ENCODE measurements around the gene CPXM2.

DNA sequence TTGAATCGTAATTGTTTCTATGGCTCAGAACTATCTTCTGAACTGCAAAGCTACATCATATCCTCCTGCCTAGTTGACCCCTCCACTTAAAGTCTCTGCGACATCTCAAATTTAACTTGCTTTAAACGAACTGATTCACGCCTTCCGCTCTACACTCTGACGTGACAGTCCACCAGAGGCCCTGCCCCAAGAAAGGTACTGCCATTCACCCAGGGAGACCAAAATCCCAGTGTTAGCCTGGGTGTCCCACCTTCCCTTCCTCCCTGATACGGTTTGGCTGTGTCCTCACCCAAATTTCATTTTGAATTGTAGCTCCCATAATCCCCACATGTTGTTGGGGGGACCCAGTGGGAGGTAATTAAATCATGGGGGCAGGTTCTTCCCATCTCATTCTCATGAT is 90.8 kb downstream of the CPXM2 start:
- TF ChIP-seq, protein P1, sequence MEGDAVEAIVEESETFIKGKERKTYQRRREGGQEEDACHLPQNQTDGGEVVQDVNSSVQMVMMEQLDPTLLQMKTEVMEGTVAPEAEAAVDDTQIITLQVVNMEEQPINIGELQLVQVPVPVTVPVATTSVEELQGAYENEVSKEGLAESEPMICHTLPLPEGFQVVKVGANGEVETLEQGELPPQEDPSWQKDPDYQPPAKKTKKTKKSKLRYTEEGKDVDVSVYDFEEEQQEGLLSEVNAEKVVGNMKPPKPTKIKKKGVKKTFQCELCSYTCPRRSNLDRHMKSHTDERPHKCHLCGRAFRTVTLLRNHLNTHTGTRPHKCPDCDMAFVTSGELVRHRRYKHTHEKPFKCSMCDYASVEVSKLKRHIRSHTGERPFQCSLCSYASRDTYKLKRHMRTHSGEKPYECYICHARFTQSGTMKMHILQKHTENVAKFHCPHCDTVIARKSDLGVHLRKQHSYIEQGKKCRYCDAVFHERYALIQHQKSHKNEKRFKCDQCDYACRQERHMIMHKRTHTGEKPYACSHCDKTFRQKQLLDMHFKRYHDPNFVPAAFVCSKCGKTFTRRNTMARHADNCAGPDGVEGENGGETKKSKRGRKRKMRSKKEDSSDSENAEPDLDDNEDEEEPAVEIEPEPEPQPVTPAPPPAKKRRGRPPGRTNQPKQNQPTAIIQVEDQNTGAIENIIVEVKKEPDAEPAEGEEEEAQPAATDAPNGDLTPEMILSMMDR (IDR thresholded peaks at IDR 0.05), result no peak
- TF ChIP-seq POLR2A (IDR thresholded peaks at IDR 0.05), result no peak
